Body of pancreas (tissue), 4 donors: ENCODE data around the gene SLC12A4. TPM values are rescaled to one million over a fixed set of nuclear protein-coding genes. Genes with fewer than 3 reads are reported as not detected.
A peak's percentile ranks its signal among the peaks of the same experiment; 100 is the strongest.

Source experiments
- ATAC-seq: fragments of 150-250 bp; one replicate; pipeline ENCODE4 v1.9.1; 2016
- DNase-seq, 4 donors: peaks; one replicate each; pipeline ENCODE4 v3.0.0-alpha.2; 2019
- H3K27ac ChIP-seq, 4 donors: fragments of 200-600 bp; sonication (generic); 1 replicate in 3 of 4; 2 replicates in 1 of 4; pipeline versions ENCODE4 v1.5.1 to v1.6.1; 2016 to 2019; ENCODE audit warnings: mild to moderate bottlenecking in 1 of 4, mixed read lengths in 1 of 4, moderate library complexity in 1 of 4
- H3K27me3 ChIP-seq, 2 donors: fragments of 200-600 bp; sonication (generic); one replicate each; pipeline ENCODE4 v1.6.0; 2016; ENCODE audit warnings: mild to moderate bottlenecking in 1 of 2
- H3K36me3 ChIP-seq, 2 donors: fragments of 200-600 bp; sonication (generic); replicated peaks in 1 of 2; 2 replicates each; pipeline ENCODE4 v1.5.1; 2016; ENCODE audit warnings: low read depth in 2 of 2; ENCODE audit not compliant: insufficient read depth in 1 of 2
- H3K4me1 ChIP-seq: fragments of 200-600 bp; sonication (generic); one replicate; pipeline ENCODE4 v1.6.0; 2016
- H3K4me3 ChIP-seq, 2 donors: fragments of 200-600 bp; sonication (generic); 1 replicate in 1 of 2; 2 replicates in 1 of 2; pipeline ENCODE4 v1.5.1; 2016 to 2019
- H3K9me3 ChIP-seq, 3 donors: fragments of 200-600 bp; sonication (generic); 1 replicate in 2 of 3; 2 replicates in 1 of 3; pipeline ENCODE4 v1.5.1; 2016
- CTCF ChIP-seq, 7 experiments: fragments of 450-650 bp in 4 of 7; fragments of 200-600 bp in 3 of 7; sonication (generic) in 3 of 7; IDR thresholded peaks; one replicate each; pipeline ENCODE4 v1.5.1; 2016 to 2019; ENCODE audit warnings: antibody characterized with exemption in 7 of 7
- POLR2A ChIP-seq, 3 donors: fragments of 450-650 bp; IDR thresholded peaks; one replicate each; pipeline ENCODE4 v1.6.1; 2016; ENCODE audit warnings: antibody characterized with exemption in 3 of 3, mild to moderate bottlenecking in 2 of 3
- WGBS, 2 donors: methylation state at CpG; one replicate each; pipeline ENCODE4 v1.1.5; 2017; 5-methylcytosine and 5-hydroxymethylcytosine counted together
- intact Hi-C: fragments of 100-400 bp; cut with DNase I; formaldehyde crosslinking; loops from one replicate; pipeline ENCODE4 v1.15.1; 2023
- total RNA-seq, 2 donors: library from RNA; depleted of rRNA; stranded (reverse); fragments of >200 nt; gene quantifications; one replicate each; pipeline ENCODE4 v1.1.0, GENCODE V29; 2016

The SLC12A4 gene
- total RNA-seq, 2 donors from 2014 or later, result 23.3 to 61.3 TPM

- no peaks in the 10 kb centered on the region for H3K9me3 ChIP-seq
- no peak overlapping the region for H3K27ac ChIP-seq
- H3K27me3 ChIP-seq, result no peaks in the 10 kb centered on the region
- intact Hi-C loops, result no loop called here
- 96 to 100% methylated on average over 1 to 9 of the region's 9 CpGs for WGBS, 2 donors
- H3K4me3 ChIP-seq, result no peak overlapping the region
- peaks cover 16% of the 10 kb centered on the region for H3K4me1 ChIP-seq
- no peak for TF ChIP-seq CTCF (IDR thresholded peaks at IDR 0.05)
- ATAC-seq (no peak), DNase-seq (peak in 1 of 4 donors; percentile 6)
- peaks cover 0 to 2% of the 10 kb centered on the region in 2 donors for H3K36me3 ChIP-seq
These were observed 10.8 kb downstream of the SLC12A4 start for GRCh38 chr16:67957622-67958021.

DNA sequence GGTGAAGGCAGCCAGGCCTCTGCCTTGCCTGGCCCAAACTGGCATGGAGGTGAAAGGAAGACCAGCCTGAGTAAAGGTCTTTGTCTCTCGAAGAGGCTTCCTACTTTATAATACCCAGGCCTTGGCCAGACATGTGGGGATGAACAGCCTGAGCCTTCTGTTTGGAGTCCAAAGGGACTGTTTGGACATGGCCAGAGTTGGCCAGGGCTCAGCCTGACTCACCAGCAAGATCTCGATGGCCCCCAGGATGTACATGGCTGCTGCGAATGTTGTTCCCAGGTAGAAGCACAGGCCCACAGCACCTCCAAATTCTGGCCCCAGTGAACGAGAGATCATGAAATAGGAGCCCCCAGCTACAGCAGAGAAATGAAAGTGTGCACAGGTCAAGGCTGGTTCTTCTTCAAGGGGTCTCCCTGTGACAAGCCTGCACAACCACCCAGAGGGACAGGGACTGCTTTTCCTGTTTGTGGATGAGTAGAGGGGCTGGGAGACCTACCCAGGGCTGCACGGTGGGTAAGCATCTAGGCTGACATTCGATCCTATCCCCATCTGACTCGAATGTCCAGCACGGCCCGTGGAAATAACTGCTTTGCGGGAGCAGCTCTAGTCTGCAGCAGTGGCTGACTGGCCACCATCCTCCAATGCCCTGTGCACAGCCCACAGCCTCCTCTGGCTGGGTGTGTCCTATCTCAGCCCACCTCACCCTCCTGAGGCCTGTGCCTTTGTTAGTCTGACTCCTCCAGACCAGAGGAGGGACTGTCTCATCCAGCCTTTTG, 13.8 kb downstream of the SLC12A4 start:
- Histone ChIP-seq H3K9me3 (no peaks in the 10 kb centered on the region), H3K4me3 (no peak overlapping the region), H3K27ac (no peak overlapping the region), H3K4me1 (no peaks in the 10 kb centered on the region), H3K36me3 (peaks cover 0 to 12% of the 10 kb centered on the region in 2 donors), H3K27me3 (no peaks in the 10 kb centered on the region)
- DNase-seq, result no peak
- ATAC-seq, result no peak
- TF ChIP-seq CTCF (IDR thresholded peaks at IDR 0.05), result no peak
- no peak for TF ChIP-seq POLR2A (IDR thresholded peaks at IDR 0.05)
- 82 to 87% methylated on average over 4 to 10 of the region's 10 CpGs for WGBS, 2 donors
- intact Hi-C loops, result no loop called here

DNA sequence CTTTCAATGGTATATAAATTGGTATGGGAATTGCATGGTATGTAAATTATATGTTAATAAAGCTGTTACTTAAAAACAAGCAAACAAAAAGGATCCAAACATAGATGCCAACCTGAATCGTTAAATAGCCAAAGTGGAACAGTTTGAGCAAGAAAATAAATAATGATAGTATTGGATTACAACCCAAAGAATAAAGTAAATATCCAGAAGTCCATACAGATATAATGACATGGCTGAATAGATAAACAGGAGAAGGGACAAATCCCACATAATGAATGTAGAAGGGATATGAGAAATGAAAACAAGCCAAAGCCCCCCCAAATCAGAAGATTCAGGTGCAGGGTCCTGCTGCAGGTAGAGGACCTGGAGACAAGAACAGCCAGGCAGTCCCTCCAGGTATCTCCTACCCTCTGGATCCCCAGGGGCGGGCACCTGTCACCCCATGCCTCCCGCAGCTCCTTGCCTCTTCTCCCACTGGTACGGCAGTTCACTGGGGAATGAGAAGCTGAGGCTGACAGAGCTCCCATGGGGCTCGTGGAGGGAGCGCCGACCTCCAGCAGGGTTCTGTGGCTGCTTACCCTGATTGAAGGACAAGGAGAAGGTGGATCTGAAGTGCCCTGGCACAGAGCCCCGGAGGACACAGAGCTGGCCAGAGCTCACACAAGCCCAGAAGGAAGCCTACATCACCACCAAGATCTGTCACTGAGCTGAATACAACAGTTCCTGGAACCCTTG, 14.6 kb downstream of the SLC12A4 start:
- H3K4me1 ChIP-seq, result no peaks in the 10 kb centered on the region
- ATAC-seq (no peak), DNase-seq (no peak)
- H3K9me3 ChIP-seq, result no peaks in the 10 kb centered on the region
- H3K36me3 ChIP-seq, result peaks cover 0 to 12% of the 10 kb centered on the region in 2 donors
- no peaks in the 10 kb centered on the region for H3K27me3 ChIP-seq
- intact Hi-C loops, result no loop called here
- TF ChIP-seq POLR2A (IDR thresholded peaks at IDR 0.05) (no peak), CTCF (IDR thresholded peaks at IDR 0.05) (no peak)
- 78 to 86% methylated on average over 8 of the region's 8 CpGs for WGBS, 2 donors
- H3K27ac ChIP-seq, result no peak overlapping the region
- H3K4me3 ChIP-seq, result no peak overlapping the region

GRCh38 chr16:67951485-67951884, 17.0 kb downstream of the SLC12A4 start:
- H3K27me3 ChIP-seq, result no peaks in the 10 kb centered on the region
- intact Hi-C loops, result no loop called here
- no peaks in the 10 kb centered on the region for H3K4me1 ChIP-seq
- H3K27ac ChIP-seq, result no peak overlapping the region
- no peak overlapping the region for H3K4me3 ChIP-seq
- TF ChIP-seq POLR2A (IDR thresholded peaks at IDR 0.05) (no peak), CTCF (IDR thresholded peaks at IDR 0.05) (no peak)
- H3K9me3 ChIP-seq, result no peaks in the 10 kb centered on the region
- DNase-seq, result peak in 2 of 4 donors; percentile 15 to 36
- H3K36me3 ChIP-seq, result peaks cover 0 to 17% of the 10 kb centered on the region in 2 donors
- ATAC-seq, result no peak
- 73 to 100% methylated on average over 2 to 12 of the region's 12 CpGs for WGBS, 2 donors
